ENCODE results near the gene MERTK. TPM values are rescaled to one million over a fixed set of nuclear protein-coding genes. Genes with fewer than 3 reads are reported as not detected.

The MERTK gene
- total RNA-seq, 1 donor from 2014 or later: 5.1 TPM

DNA sequence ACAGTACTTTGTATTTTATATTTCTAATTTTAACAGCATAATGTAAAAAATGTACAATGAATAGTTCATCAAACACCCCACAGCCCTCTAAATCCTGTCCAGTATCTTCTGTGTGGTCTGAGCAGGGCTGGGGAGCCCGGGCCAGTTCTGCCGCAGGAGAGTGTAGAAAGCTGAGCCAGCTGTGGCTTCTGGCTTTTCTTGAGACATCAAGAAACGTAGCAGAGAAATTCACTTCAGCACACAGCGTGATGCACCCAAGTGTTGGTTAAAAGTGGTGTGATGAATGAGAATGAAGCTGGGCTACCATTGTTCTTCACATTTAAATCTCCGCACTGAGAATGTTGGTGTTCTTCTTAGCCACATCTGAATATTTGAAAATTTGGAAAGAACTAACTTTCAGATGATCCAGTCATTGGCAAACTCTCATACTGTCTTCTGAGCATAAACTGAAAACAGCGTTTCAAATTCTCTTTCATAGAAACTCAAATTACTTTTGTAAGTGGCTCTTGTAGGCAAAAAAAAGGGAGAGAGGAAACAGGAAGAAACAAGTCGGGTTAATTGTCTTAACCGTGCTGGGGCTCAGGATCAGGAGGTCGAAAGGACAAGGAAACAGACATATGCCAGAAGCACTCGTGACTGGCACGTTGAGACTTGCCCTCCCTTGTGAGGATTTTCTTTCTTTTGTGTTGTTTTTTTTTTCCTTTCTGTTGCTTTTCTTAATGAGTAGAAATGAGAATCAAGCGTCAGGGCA, 133.2 kb downstream of the MERTK start:
- Histone ChIP-seq H3K4me2 (ENCODE audit: low read length) (no peak overlapping the region), H3K36me3 (ENCODE audit: insufficient read depth, low read length) (no peaks in the 10 kb centered on the region), H4K20me1 (ENCODE audit: insufficient read depth, low read length) (no peaks in the 10 kb centered on the region), H3K4me1 (ENCODE audit: insufficient read depth, low read length) (no peaks in the 10 kb centered on the region), H3K79me2 (ENCODE audit: insufficient read depth, low read length) (no peaks in the 10 kb centered on the region), H3K9ac (ENCODE audit: low read length) (no peak overlapping the region), H2AFZ (ENCODE audit: low read depth, low read length) (no peak overlapping the region), H3K27me3 (ENCODE audit: insufficient read depth, low read length) (no peaks in the 10 kb centered on the region), H3K27ac (ENCODE audit: low read depth, low read length) (no peak overlapping the region), H3K4me3 (ENCODE audit: insufficient read depth, low read depth, low read length) (no peak overlapping the region), H3K9me3 (ENCODE audit: insufficient read depth, low read depth, low read length) (no peaks in the 10 kb centered on the region)
- TF ChIP-seq EZH2 (IDR thresholded peaks at IDR 0.05; ENCODE audit: insufficient read depth, low read length) (no peak), CTCF (IDR thresholded peaks at IDR 0.05; ENCODE audit: insufficient read depth, low read depth, low read length) (no peak)
- no peak for DNase-seq (ENCODE audit: low read depth)
- FAIRE-seq: no peak
- Mint-ChIP-seq H3K4me3 (ENCODE audit: unreplicated experiment) (no peak overlapping the region), H3K9me3 (ENCODE audit: unreplicated experiment) (no peaks in the 10 kb centered on the region), H3K27me3 (ENCODE audit: low read depth, unreplicated experiment) (no peaks in the 10 kb centered on the region), H3K27ac (ENCODE audit: unreplicated experiment) (no peak overlapping the region), H3K36me3 (ENCODE audit: low read depth, unreplicated experiment) (peaks cover 3% of the 10 kb centered on the region), H3K4me1 (ENCODE audit: low read depth, unreplicated experiment) (peaks cover 14% of the 10 kb centered on the region)

DNA sequence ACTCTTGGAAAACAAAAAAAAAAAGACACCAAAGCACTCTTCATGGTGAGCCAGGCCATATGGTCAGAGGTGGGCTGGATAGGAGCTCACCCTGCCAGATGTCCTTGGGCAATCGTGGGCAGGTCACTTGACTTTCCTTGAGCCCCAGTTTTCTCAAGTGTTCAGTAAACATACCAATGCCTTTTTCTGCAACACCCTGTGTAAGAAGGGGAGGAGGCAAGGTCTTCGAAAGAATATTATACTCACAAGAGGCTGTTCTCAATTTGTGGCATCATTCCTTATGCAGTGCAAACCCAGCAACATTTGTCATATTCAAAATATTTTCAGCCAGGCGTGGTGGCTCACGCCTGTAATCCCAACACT, 133.8 kb downstream of the MERTK start:
- no peaks in the 10 kb centered on the region for H3K4me1 ChIP-seq (ENCODE audit: insufficient read depth, low read length)
- Mint-ChIP-seq H3K27me3 (ENCODE audit: low read depth, unreplicated experiment) (no peaks in the 10 kb centered on the region), H3K9me3 (ENCODE audit: unreplicated experiment) (no peaks in the 10 kb centered on the region), H3K27ac (ENCODE audit: unreplicated experiment) (no peak overlapping the region), H3K4me1 (ENCODE audit: low read depth, unreplicated experiment) (peaks cover 14% of the 10 kb centered on the region), H3K4me3 (ENCODE audit: unreplicated experiment) (no peak overlapping the region), H3K36me3 (ENCODE audit: low read depth, unreplicated experiment) (peaks cover 3% of the 10 kb centered on the region)
- H3K36me3 ChIP-seq (ENCODE audit: insufficient read depth, low read length): no peaks in the 10 kb centered on the region
- no peak overlapping the region for H3K4me3 ChIP-seq (ENCODE audit: insufficient read depth, low read depth, low read length)
- TF ChIP-seq EZH2 (IDR thresholded peaks at IDR 0.05; ENCODE audit: insufficient read depth, low read length): no peak
- no peak for TF ChIP-seq CTCF (IDR thresholded peaks at IDR 0.05; ENCODE audit: insufficient read depth, low read depth, low read length)
- H3K27ac ChIP-seq (ENCODE audit: low read depth, low read length): no peak overlapping the region
- no peak overlapping the region for H2AFZ ChIP-seq (ENCODE audit: low read depth, low read length)
- H3K9ac ChIP-seq (ENCODE audit: low read length): no peak overlapping the region
- no peak for DNase-seq (ENCODE audit: low read depth)
- no peak overlapping the region for H3K4me2 ChIP-seq (ENCODE audit: low read length)
- no peaks in the 10 kb centered on the region for H3K79me2 ChIP-seq (ENCODE audit: insufficient read depth, low read length)
- no peaks in the 10 kb centered on the region for H4K20me1 ChIP-seq (ENCODE audit: insufficient read depth, low read length)
- H3K9me3 ChIP-seq (ENCODE audit: insufficient read depth, low read depth, low read length): no peaks in the 10 kb centered on the region
- FAIRE-seq: no peak
- no peaks in the 10 kb centered on the region for H3K27me3 ChIP-seq (ENCODE audit: insufficient read depth, low read length)

Data from astrocyte (in vitro differentiated cells and primary cell).